HG03108 (cell line): ENCODE measurements around the gene MAP1S.

Experiments used
- ATAC-seq: cut with Tn5 transposase; IDR thresholded peaks from one replicate; pipeline ENCODE4 v1.9.1; 2021; ENCODE audit warnings: moderate library complexity; ENCODE audit not compliant: unreplicated experiment

MAP1S gene

GRCh38 chr19:17727843-17728242 lies 8.6 kb downstream of the MAP1S start:
- no peak for ATAC-seq

DNA sequence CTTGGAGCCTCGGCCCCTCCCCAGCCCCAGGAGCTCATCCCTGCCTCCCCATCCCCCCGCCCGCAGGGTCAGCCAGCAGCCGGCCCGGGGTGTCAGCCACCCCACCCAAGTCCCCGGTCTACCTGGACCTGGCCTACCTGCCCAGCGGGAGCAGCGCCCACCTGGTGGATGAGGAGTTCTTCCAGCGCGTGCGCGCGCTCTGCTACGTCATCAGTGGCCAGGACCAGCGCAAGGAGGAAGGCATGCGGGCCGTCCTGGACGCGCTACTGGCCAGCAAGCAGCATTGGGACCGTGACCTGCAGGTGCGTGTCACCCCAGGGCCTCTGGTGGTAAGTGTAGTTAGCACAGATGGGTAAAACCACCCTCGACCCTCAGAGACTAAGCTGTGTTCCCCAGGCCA lies 13.8 kb downstream of the MAP1S start:
- no peak for ATAC-seq

- ATAC-seq: no peak
Observed at GRCh38 chr19:17734146-17734545, 14.9 kb downstream of the MAP1S start.

DNA sequence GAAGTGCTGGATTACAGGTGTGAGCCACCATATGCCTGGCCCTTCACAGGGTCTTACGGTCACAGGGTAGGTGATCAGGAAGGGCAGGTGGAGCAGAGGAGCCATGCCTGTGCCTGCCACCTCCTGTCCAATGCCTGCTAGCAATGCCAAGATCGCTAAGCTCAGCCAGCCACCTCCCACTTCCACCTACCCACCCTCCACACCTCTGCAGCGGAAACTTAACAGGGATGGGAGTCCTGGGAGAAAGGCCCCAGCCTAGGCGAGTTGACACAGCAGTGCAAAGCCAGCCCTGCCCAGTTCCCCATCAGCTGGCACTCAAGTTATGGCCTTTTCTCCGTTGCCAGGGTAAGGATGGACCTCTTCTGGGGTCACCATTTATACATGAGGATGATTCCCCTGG lies 16.1 kb downstream of the MAP1S start:
- ATAC-seq: no peak

DNA sequence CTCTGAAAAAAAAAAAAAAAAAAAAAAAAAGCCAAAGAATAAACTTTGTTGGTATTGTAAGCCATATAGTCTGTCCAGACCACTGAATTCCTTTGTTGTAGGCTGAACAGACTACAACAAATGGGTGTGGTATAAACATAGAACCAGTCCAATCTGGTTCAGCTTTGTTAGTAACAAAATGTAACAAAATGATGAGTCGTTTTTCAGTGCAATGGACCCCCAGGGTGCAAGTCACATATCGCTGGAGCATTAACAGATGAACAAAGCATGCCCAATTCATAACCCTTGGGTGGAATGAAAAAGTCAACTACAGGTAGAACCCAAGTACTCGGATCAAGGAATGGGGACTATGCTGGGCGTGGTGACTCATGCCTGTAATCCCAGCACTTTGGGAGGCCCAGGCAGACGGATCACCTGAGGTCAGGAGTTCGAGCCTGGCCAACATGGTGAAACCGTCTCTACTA lies 18.4 kb downstream of the MAP1S start:
- no peak for ATAC-seq

GRCh38 chr19:17739121-17739875 lies 20.0 kb downstream of the MAP1S start:
- no peak for ATAC-seq

GRCh38 chr19:17741456-17741855 lies 22.2 kb downstream of the MAP1S start:
- ATAC-seq: no peak

GRCh38 chr19:17743874-17744580 lies 24.7 kb downstream of the MAP1S start:
- no peak for ATAC-seq

DNA sequence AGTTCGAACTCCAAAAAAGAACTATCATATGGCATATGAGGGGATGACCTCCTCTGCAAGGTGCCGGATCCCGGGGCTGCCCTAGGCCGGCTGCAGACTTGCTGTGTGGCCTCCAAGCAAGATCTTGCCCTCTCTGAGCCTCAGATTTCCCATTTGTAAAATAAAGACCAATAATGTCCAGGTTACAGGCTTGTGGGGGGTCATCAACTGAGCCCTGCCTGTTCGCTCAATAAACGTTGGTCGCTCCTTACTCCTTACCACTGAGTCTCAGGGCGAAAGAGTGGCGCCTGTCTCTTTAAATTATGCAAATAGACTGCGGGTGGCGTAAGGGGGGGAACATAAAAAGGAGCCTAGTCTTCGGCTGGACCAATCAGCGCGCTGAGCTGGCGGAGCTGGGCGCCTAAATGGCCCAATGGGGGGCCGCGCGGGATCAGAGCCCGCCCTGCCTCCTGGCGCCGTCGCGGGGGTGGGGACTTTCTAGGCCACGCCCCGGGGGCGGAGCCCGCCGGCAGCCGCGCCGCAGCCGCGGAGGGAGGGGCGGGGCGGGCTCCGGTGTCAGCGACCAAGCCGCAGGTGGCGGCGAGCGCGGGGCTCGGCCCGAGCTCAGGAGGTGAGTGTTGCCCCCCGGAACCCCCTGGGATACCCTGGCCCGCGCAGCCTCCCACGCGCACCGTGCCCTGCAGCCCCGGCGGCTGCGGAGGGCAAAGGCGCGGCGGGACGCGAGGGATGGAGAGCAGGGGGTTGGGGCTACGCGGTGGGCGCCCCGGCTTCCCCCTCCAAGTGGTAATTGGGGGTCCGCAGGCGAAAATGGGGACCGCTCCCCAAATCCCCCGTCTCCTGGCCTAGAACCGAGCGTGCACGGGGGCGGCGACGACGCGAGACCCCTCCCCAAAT lies 28.2 kb downstream of the MAP1S start:
- ATAC-seq: peak; percentile 69

DNA sequence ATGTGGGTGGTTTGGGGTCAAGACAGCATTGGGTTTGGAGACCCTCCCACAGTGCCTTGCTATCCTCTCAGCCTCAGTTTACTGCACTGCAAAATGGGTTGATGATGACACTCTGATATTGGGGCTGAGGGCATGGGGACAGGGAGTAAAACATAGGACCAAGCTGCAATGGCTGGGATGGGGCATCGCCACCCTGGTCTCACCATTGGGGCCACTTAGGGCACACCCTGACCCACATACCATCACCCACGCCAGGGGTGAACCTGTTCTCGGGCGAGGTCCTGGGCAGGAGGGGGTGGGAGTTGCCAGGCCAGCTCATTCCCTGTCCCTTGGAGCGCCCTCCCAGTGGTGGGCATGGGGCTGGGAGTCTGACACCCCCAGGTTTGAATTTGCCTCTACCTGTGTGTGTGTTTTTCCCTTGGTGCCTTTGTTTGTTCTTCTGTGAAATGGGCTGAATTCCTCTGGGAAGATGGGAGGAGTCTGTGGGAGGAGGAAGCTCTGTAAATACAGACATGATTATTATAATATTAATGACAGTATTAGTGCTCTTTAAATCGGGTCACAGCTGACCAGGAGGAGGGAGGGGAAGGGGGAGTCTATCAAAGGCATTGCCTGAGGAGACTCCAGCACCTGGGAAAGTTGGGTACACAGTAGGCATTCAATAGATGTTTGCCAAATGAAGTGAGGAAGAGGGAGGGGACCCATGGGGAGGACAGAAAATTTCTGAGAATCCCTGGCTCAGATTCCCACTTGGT lies 29.8 kb downstream of the MAP1S start:
- no peak for ATAC-seq

GRCh38 chr19:17749912-17750317 lies 30.6 kb downstream of the MAP1S start:
- no peak for ATAC-seq

DNA sequence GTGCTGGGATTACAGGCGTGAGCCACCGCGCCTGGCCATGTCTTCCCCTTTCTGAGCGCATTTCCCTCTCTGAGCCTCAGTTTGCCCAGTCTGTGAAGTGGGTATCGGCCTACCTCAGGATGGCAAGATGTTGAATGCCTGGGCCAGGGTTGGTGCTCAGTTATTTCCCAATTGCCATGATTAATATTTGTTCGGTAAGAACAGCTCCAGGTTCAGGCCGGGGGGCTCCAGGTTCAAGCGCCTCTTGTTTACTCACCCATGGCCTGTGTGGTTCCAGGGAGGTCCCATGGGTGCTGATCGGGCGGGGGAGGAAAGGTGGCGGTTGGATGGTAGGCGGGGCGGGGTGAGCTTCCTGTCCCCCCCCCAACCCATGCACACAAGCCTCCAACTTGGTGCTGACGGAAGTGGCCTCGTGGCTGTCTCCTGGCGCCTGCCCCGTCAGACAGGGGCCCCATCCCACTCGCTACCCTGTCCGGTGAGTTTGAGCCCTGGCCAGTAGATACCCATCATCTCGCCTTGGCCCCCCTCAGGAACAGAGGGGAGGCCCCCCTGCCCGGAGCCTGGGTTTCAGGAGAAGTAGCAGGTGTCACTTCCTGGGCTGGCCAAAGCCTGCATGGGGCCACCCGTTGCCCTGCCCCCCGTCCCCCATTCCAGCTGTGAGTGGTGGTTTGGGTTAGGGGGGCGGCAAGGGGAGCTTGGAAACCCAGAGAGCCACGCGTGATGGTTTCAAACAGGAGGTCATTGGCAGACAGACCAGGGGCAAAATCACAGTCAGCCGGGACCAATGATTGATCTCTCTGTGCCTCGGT lies 32.0 kb downstream of the MAP1S start, which contains the start of gene FCHO1:
Gene FCHO1 (plus strand): TSS at position 375 of the 809 bp plus-strand sequence. CDS start 3,688 bp downstream, outside the sequence.
- ATAC-seq: peak; percentile 34

DNA sequence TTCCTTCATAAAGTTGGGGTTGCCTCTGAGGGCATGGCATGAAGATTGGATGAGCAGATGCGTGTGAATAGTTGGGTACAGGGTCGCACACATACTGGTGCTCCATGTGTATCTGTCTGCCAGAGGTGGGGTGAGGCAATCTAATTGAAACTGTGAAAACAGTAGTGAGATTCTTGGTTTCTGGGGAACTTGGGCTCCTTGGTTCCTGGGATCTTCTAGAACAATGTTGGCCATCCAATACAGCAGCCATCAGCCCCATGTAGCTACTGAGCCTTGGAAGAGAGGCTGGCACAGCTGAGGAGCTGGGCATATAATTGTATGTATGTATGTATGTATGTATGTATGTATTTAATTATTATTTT lies 32.6 kb downstream of the MAP1S start:
- ATAC-seq: no peak

DNA sequence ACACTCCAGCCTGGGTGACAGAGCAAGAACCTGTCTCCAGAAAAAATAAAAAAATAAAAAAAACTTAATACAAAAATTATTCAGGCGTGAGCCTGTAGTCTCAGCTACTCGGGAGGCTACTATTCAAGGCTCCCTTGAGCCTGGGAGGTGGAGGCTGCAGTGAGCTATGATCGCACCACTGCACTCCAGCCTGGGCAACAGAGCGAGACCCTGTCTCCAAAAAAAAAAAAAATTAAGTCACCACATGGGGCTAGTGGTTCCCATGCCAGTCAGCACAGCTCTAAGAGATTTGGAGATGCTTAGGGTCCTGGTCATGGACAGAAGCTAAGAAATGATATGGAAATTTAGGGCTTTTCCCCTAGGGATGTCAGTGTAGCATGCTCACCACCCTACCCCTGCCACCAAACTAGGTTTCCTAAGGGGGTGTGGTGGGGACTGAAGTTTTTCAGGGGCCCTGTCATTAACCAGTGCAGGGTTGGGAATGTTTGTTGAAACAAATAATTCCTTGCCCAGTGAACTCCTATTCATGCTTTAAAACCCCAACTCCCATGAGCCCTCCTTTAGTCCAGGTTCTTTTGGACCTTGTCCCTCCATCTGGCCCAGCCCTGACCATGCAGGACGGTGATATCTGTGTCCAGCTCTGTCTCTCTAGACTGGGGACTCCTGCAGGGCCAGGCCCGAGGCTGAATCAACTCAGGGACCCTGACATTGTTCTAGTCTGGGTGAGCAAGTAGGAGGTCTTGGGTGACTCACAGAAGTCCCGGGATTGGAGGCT lies 33.8 kb downstream of the MAP1S start:
- no peak for ATAC-seq

GRCh38 chr19:17753976-17754375 lies 34.7 kb downstream of the MAP1S start:
- no peak for ATAC-seq

DNA sequence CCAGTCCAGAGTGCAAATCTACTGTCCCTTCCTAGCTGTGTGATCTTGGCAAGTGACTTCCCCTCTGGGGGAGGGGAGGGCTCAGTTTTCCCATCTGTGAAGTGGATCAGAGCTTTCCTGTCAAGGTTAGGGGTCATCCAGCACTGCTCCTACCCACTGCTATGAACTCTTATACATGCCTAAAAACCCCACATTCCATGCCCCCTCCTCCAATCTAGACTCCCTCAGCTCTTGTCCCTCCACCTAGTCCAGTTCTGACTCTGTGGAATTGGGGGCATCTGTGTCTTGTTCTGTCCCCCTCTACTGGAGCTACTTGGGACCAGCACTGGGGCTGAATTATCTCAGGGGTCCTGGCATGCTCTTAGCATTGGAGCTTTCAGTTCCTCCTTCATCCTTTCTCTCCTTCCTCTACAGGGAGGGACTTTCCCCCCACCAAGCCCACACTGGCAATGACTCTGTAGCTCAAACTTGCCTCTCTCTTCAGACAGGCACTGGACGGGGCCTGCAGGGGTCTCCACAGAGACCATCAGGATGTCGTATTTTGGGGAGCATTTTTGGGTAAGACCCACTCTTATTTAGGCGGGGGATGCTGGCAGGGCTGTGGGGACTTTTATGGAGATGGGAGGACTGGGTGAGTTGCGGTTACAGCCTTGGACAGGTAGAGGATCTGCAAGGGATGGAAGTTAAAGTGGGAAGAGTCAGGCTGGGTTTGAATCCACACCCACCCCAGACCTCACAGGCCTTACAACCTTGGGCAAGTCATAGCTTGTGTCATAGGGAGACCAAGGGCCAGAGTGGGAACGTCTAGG lies 35.6 kb downstream of the MAP1S start:
- ATAC-seq: peak; percentile 42

DNA sequence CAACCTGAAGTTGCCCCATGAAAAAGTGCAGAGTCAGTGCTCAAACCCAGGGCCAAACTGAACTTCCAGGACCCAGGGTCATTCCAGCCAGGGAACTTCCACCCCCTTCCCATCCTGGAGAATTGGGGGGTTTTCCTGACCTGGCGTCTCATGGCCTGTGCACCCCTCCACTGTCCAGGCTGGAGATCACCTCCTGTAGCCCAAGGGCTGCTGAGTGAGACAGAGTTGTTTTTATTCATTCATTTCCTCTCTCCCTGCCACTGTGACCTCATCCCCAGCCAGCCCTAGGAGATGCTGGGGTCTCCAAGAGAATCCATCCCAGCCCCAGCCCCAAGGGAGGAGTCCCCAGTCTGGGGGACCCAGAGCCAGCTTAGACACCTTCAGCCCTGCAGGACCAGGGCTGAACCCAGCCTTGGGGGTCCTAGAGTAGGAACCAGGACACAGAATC lies 36.2 kb downstream of the MAP1S start:
- no peak for ATAC-seq
